Endothelial cell of umbilical vein (primary cell): Measurements from ENCODE around the gene SESN1. TPM values are rescaled to one million over a fixed set of nuclear protein-coding genes. Genes with fewer than 3 reads are reported as not detected.

Experiments used
- BruUV-seq: library from RNA; stranded (reverse); fragments of 400-500 nt; replicated peaks from 2 replicates; lab custom pipeline; 2021; lab: Mats Ljungman, UMichigan
- CTCF ChIA-PET: fragments of 300-600, 350-600 bp; sonication (Branson Sonifier 250); formaldehyde crosslinking; loops from one replicate; lab custom pipeline; 2021; ENCODE audit warnings: antibody characterized with exemption, inconsistent platforms; lab: Charles Lee
- POLR2A ChIA-PET: fragments of 300-600, 350-600 bp; sonication (Branson Sonifier 250); formaldehyde crosslinking; loops from one replicate; lab custom pipeline; 2021; ENCODE audit warnings: antibody characterized with exemption, inconsistent platforms; lab: Charles Lee
- DNase-seq: peaks from one replicate; pipeline ENCODE4 v3.0.0-alpha.2; 2011; ENCODE audit warnings: low read depth, low spot score
- FAIRE-seq: peaks from 2 replicates; lab custom pipeline; 2011; peaks lifted over from hg19 to GRCh38; lab: Jason Lieb, UNC
- H2AFZ ChIP-seq: 2 replicates; pipeline ENCODE4 v1.6.0; 2012; ENCODE audit warnings: low read depth, low read length, control low read depth, inconsistent platforms
- H3K27ac ChIP-seq: 2 replicates; pipeline ENCODE4 v1.5.1; 2011; ENCODE audit warnings: low read depth, mild to moderate bottlenecking, control low read depth, low read length, moderate library complexity; ENCODE audit not compliant: insufficient read depth
- H3K27me3 ChIP-seq, 2 experiments: 2 replicates each; pipeline versions ENCODE4 v1.6.0 to v1.6.1; 2011; ENCODE audit warnings: low read length in 2 of 2, mixed read lengths in 1 of 2; ENCODE audit not compliant: control insufficient read depth in 2 of 2, insufficient read depth in 2 of 2
- H3K36me3 ChIP-seq, 2 experiments: 2 replicates in 1 of 2; 3 replicates in 1 of 2; pipeline ENCODE4 v1.5.1; 2011; ENCODE audit warnings: low read length in 2 of 2, mild to moderate bottlenecking in 1 of 2, moderate library complexity in 1 of 2; ENCODE audit not compliant: control insufficient read depth in 2 of 2, insufficient read depth in 2 of 2; ENCODE audit errors: extremely low read depth in 1 of 2
- H3K4me1 ChIP-seq: 3 replicates; pipeline ENCODE4 v1.5.1; 2011; ENCODE audit warnings: mild to moderate bottlenecking, low read length; ENCODE audit not compliant: control insufficient read depth, insufficient read depth; ENCODE audit errors: extremely low read depth
- H3K4me2 ChIP-seq: 2 replicates; pipeline ENCODE4 v1.6.1; 2011; ENCODE audit warnings: low read length, control low read depth, mixed read lengths; ENCODE audit not compliant: insufficient read depth
- H3K4me3 ChIP-seq, 3 experiments: fragments of 200-600 bp in 1 of 3; sonication (generic), shearing (Covaris generic) in 1 of 3; replicated peaks in 1 of 3; 2 replicates each; pipeline ENCODE4 v1.5.1; 2011 to 2016; ENCODE audit warnings: control low read depth in 3 of 3, low read length in 3 of 3, mild to moderate bottlenecking in 2 of 3, inconsistent platforms in 1 of 3, low read depth in 1 of 3, moderate library complexity in 1 of 3; ENCODE audit not compliant: insufficient read depth in 1 of 3
- H3K79me2 ChIP-seq: 2 replicates; pipeline ENCODE4 v1.6.0; 2012; ENCODE audit warnings: low read length, inconsistent platforms; ENCODE audit not compliant: control insufficient read depth, insufficient read depth
- H3K9ac ChIP-seq: replicated peaks from 2 replicates; pipeline ENCODE3; 2011; ENCODE audit warnings: low read length, control low read depth; ENCODE audit not compliant: insufficient read depth; ENCODE audit errors: extremely low read depth
- H3K9me1 ChIP-seq: replicated peaks from 3 replicates; pipeline ENCODE4 v1.6.0; 2011; ENCODE audit warnings: mild to moderate bottlenecking, low read length; ENCODE audit not compliant: control insufficient read depth, insufficient read depth; ENCODE audit errors: extremely low read depth
- H3K9me3 ChIP-seq: replicated peaks from 2 replicates; pipeline ENCODE4 v1.5.1; 2012; ENCODE audit warnings: low read length, inconsistent platforms; ENCODE audit not compliant: control insufficient read depth, insufficient read depth
- H4K20me1 ChIP-seq: replicated peaks from 2 replicates; pipeline ENCODE3; 2011; ENCODE audit warnings: mild to moderate bottlenecking, low read length; ENCODE audit not compliant: control insufficient read depth, insufficient read depth; ENCODE audit errors: extremely low read depth
- CTCF ChIP-seq, 2 donors: IDR thresholded peaks; 1 replicate in 1 of 2; 2 replicates in 1 of 2; pipeline ENCODE4 v1.5.1; 2011; ENCODE audit warnings: low read length in 2 of 2, mild to moderate bottlenecking in 2 of 2, moderate library complexity in 2 of 2, control low read depth in 1 of 2, inconsistent platforms in 1 of 2, low read depth in 1 of 2; ENCODE audit not compliant: insufficient read depth in 1 of 2; ENCODE audit errors: extremely low read depth in 1 of 2
- EZH2 ChIP-seq: IDR thresholded peaks from 2 replicates; pipeline ENCODE4 v1.6.1; 2012; ENCODE audit warnings: borderline replicate concordance, low read depth, mild to moderate bottlenecking, moderate library complexity, low read length, inconsistent platforms; ENCODE audit not compliant: severe bottlenecking
- FOS ChIP-seq: IDR thresholded peaks from 2 replicates; pipeline ENCODE4 v1.6.1; 2011; ENCODE audit warnings: mild to moderate bottlenecking, low read length, moderate library complexity, borderline replicate concordance; ENCODE audit not compliant: insufficient read depth
- GATA2 ChIP-seq: IDR thresholded peaks from 2 replicates; pipeline ENCODE4 v1.7.0; 2011; ENCODE audit warnings: low read depth, mild to moderate bottlenecking, moderate library complexity, mixed read lengths, low read length; ENCODE audit not compliant: insufficient read length, insufficient read depth
- JUN ChIP-seq: IDR thresholded peaks from 2 replicates; pipeline ENCODE4 v1.6.1; 2011; ENCODE audit warnings: borderline replicate concordance, low read depth; ENCODE audit not compliant: insufficient read length, insufficient read depth
- MAX ChIP-seq: IDR thresholded peaks from 2 replicates; pipeline ENCODE4 v1.6.1; 2011; ENCODE audit not compliant: insufficient read depth, insufficient read length
- MYC ChIP-seq: IDR thresholded peaks from one replicate; pipeline ENCODE4 v1.6.1; 2011; ENCODE audit warnings: mild to moderate bottlenecking, low read depth, low read length
- POLR2A ChIP-seq: IDR thresholded peaks from 2 replicates; pipeline ENCODE4 v1.6.1; 2012; ENCODE audit warnings: low read depth, mild to moderate bottlenecking, control low read depth, low read length
- POLR2AphosphoS5 ChIP-seq: IDR thresholded peaks from 2 replicates; pipeline ENCODE4 v1.6.1; 2012; ENCODE audit warnings: low read depth, mild to moderate bottlenecking, control low read depth, low read length, moderate library complexity; ENCODE audit not compliant: insufficient read depth
- dilution Hi-C: fragments of 300-500 bp; cut with MboI; formaldehyde crosslinking; loops from one replicate; pipeline ENCODE4 v1.15.0; 2019; ENCODE audit warnings: low sequenced_read_pairs; ENCODE audit not compliant: extremely low pct_ligation_motif_present
- intact Hi-C: fragments of 100-400 bp; cut with micrococcal nuclease; formaldehyde crosslinking; loops from one replicate; pipeline ENCODE4 v1.10.0; 2022
- polyA plus RNA-seq, 4 experiments: library from polyadenylated mRNA; depleted of rRNA in 3 of 4; stranded (reverse) in 3 of 4; unstranded in 1 of 4; fragments of >200 nt; gene quantifications; 2 replicates each; pipeline versions ENCODE4 v1.2.1 to v1.2.3, GENCODE V29; 2011 to 2012; ENCODE audit warnings: missing spikeins in 1 of 4
- total RNA-seq: library from RNA; stranded (reverse); gene quantifications from 2 replicates; pipeline ENCODE4 v1.2.3, GENCODE V29; 2021

SESN1 gene
- total and polyA plus RNA-seq, 2 donors (not counting 3 experiments of a cell fraction or from before 2014, with no cell fraction given), result 7.1 to 15.6 TPM

- Histone ChIP-seq H4K20me1 (no peaks in the 10 kb centered on the region), H3K4me2 (no peak overlapping the region), H3K4me3 (no peak overlapping the region), H3K9ac (no peak overlapping the region), H2AFZ (no peak overlapping the region), H3K9me1 (no peaks in the 10 kb centered on the region), H3K9me3 (no peaks in the 10 kb centered on the region), H3K36me3 (no peaks in the 10 kb centered on the region), H3K79me2 (peaks cover 4% of the 10 kb centered on the region), H3K4me1 (peaks cover 6% of the 10 kb centered on the region), H3K27me3 (no peaks in the 10 kb centered on the region), H3K27ac (no peak overlapping the region)
- BruUV-seq, result no TSS peak
- dilution Hi-C loops, result no loop called here
- TF ChIP-seq MYC (no peak), POLR2AphosphoS5 (no peak), EZH2 (no peak), FOS (no peak), JUN (no peak), GATA2 (no peak), CTCF (IDR thresholded peaks at IDR 0.05; ENCODE audit: extremely low read depth in 1 of 2, insufficient read depth in 1 of 2, low read depth in 1 of 2, low read length in 2 of 2) (no peak), MAX (no peak), POLR2A (no peak)
- FAIRE-seq, result no peak
- CTCF ChIA-PET, result interaction anchor here (1.7 kb wide), 1 partner anchor 60 kb away, joined by 4 read pairs; no protein-coding TSS in a partner anchor
- DNase-seq, result no peak
- POLR2A ChIA-PET, result no interaction called here
- intact Hi-C loops, result no loop called here
Observed at GRCh38 chr6:109010705-109011102, 83.9 kb downstream of the SESN1 start.
